ENCODE results near the gene TET2.
"Not testable (repeated sequence)": the region's sequence is repeated elsewhere in the genome, so short reads cannot be mapped to it uniquely, and the experiment has no call there.

TET2 gene

GRCh38 chr4:105288121-105288520 lies 141.4 kb downstream of the TET2 start:
- no peak for DNase-seq (ENCODE audit: low read depth, low spot score)

GRCh38 chr4:105291925-105292324 lies 145.2 kb downstream of the TET2 start:
- no peak for DNase-seq (ENCODE audit: low read depth, low spot score)

GRCh38 chr4:105293360-105293759 lies 146.7 kb downstream of the TET2 start:
- DNase-seq (ENCODE audit: low read depth, low spot score): no peak

GRCh38 chr4:105296672-105297071 lies 150.0 kb downstream of the TET2 start:
- DNase-seq (ENCODE audit: low read depth, low spot score): no peak

GRCh38 chr4:105299027-105299426 lies 152.4 kb downstream of the TET2 start:
- not testable (repeated sequence) for DNase-seq (ENCODE audit: low read depth, low spot score)

- no peak for DNase-seq (ENCODE audit: low read depth, low spot score)
Observed at GRCh38 chr4:105304085-105304484, 157.4 kb downstream of the TET2 start.

GRCh38 chr4:105305019-105305836 lies 158.6 kb downstream of the TET2 start:
- DNase-seq (ENCODE audit: low read depth, low spot score): no peak

- DNase-seq (ENCODE audit: low read depth, low spot score): no peak
Observed at GRCh38 chr4:105306158-105306781, 159.6 kb downstream of the TET2 start.

GRCh38 chr4:105306820-105307219 lies 160.1 kb downstream of the TET2 start:
- DNase-seq (ENCODE audit: low read depth, low spot score): no peak

GRCh38 chr4:105318486-105318885 lies 171.8 kb downstream of the TET2 start:
- DNase-seq (ENCODE audit: low read depth, low spot score): no peak

- no peak for DNase-seq (ENCODE audit: low read depth, low spot score)
Observed at GRCh38 chr4:105327222-105327621, 180.5 kb downstream of the TET2 start.

- no peak for DNase-seq (ENCODE audit: low read depth, low spot score)
Observed at GRCh38 chr4:105327956-105328355, 181.3 kb downstream of the TET2 start.

GRCh38 chr4:105329081-105329480 lies 182.4 kb downstream of the TET2 start:
- DNase-seq (ENCODE audit: low read depth, low spot score): no peak
